GM12878 (cell line): ENCODE results near the gene PRKCE. TPM values are rescaled to one million over a fixed set of nuclear protein-coding genes. Genes with fewer than 3 reads are reported as not detected.

Experiments used
- ATAC-seq: fragments of 200-7000 bp; cut with Tn5 transposase; 3 replicates; pipeline ENCODE4 v1.9.1; 2020; ENCODE audit warnings: mild to moderate bottlenecking, moderate library complexity
- BruUV-seq: library from RNA; stranded (reverse); fragments of 400-500 nt; replicated peaks from 2 replicates; lab custom pipeline; 2021; lab: Mats Ljungman, UMichigan
- CTCF ChIA-PET: fragments of 300-600 bp; sonication (Branson Sonifier 250); formaldehyde crosslinking; extraction: SDS; loops from one replicate; lab custom pipeline; 2021; ENCODE audit warnings: inconsistent platforms; lab: Yijun Ruan, JAX
- POLR2A ChIA-PET: fragments of 350-600 bp; formaldehyde crosslinking; extraction: SDS; loops from one replicate; lab custom pipeline; 2021; ENCODE audit warnings: inconsistent platforms; lab: Charles Lee
- RAD21 ChIA-PET: fragments of 300-600 bp; sonication (Branson Sonifier 250); formaldehyde crosslinking; loops from one replicate; lab custom pipeline; 2023; ENCODE audit warnings: antibody characterized with exemption; ENCODE audit not compliant: unreplicated experiment; lab: Charles Lee
- SMC1A ChIA-PET: fragments of 300-600 bp; sonication (Branson Sonifier 250); formaldehyde crosslinking; loops from one replicate; lab custom pipeline; 2023; ENCODE audit not compliant: unreplicated experiment, uncharacterized antibody; lab: Charles Lee
- DNase-seq: peaks from one replicate; pipeline ENCODE4 v3.0.0-alpha.2; 2011; ENCODE audit warnings: low read depth, low spot score
- FAIRE-seq: peaks from 3 replicates; lab custom pipeline; 2011; peaks lifted over from hg19 to GRCh38; lab: Jason Lieb, UNC
- H2AFZ ChIP-seq: 2 replicates; pipeline ENCODE4 v1.6.0; 2011; ENCODE audit warnings: low read depth, low read length, control low read depth; ENCODE audit not compliant: control insufficient read depth
- H3K27ac ChIP-seq: 2 replicates; pipeline ENCODE4 v1.5.1; 2011; ENCODE audit warnings: control low read depth; ENCODE audit not compliant: control insufficient read depth, insufficient read depth
- H3K27me3 ChIP-seq, 2 experiments: replicated peaks in 1 of 2; 2 replicates each; pipeline versions ENCODE4 v1.6.0 to v1.6.1; 2011; ENCODE audit warnings: low read length in 1 of 2; ENCODE audit not compliant: control insufficient read depth in 2 of 2, insufficient read depth in 2 of 2
- H3K36me3 ChIP-seq, 2 experiments: 2 replicates each; pipeline ENCODE4 v1.5.1; 2011; ENCODE audit warnings: low read length in 1 of 2; ENCODE audit not compliant: control insufficient read depth in 2 of 2, insufficient read depth in 2 of 2
- H3K4me1 ChIP-seq: 2 replicates; pipeline ENCODE4 v1.6.1; 2011; ENCODE audit warnings: mild to moderate bottlenecking, low read length, moderate library complexity, mixed read lengths; ENCODE audit not compliant: control insufficient read depth, insufficient read depth
- H3K4me2 ChIP-seq: 2 replicates; pipeline ENCODE4 v1.6.0; 2011; ENCODE audit warnings: control low read depth; ENCODE audit not compliant: control insufficient read depth, insufficient read depth
- H3K4me3 ChIP-seq: fragments of 200-600 bp; sonication (generic); 2 replicates; pipeline ENCODE4 v1.5.1; 2016
- H3K79me2 ChIP-seq: 2 replicates; pipeline ENCODE4 v1.6.0; 2011; ENCODE audit warnings: low read length; ENCODE audit not compliant: control insufficient read depth, insufficient read depth
- H3K9ac ChIP-seq: 2 replicates; pipeline ENCODE4 v1.8.0; 2011; ENCODE audit warnings: low read length, control low read depth, mixed read lengths; ENCODE audit not compliant: control insufficient read depth, insufficient read depth
- H3K9me3 ChIP-seq: replicated peaks from 3 replicates; pipeline ENCODE4 v1.5.1; 2011; ENCODE audit warnings: mild to moderate bottlenecking, low read length; ENCODE audit not compliant: control insufficient read depth, insufficient read depth
- H4K20me1 ChIP-seq: 2 replicates; pipeline ENCODE4 v1.6.0; 2011; ENCODE audit not compliant: control insufficient read depth, insufficient read depth
- BCL3 ChIP-seq: IDR thresholded peaks from 2 replicates; pipeline ENCODE4 v1.6.1; 2011; ENCODE audit warnings: borderline replicate concordance, low read depth, mild to moderate bottlenecking, moderate library complexity, low read length; ENCODE audit not compliant: insufficient read depth, poor library complexity, severe bottlenecking
- BCLAF1 ChIP-seq: fragments of 450-650 bp; IDR thresholded peaks from 2 replicates; pipeline ENCODE4 v1.6.1; 2017; ENCODE audit warnings: antibody characterized with exemption, mild to moderate bottlenecking, moderate library complexity
- MEF2B ChIP-seq: fragments of 450-650 bp; IDR thresholded peaks from 2 replicates; pipeline ENCODE4 v1.6.1; 2018; ENCODE audit warnings: mild to moderate bottlenecking, moderate library complexity; ENCODE audit not compliant: partially characterized antibody, poor library complexity, severe bottlenecking
- NBN ChIP-seq: fragments of 450-650 bp; IDR thresholded peaks from 2 replicates; pipeline ENCODE4 v1.6.1; 2016
- NFYA ChIP-seq: IDR thresholded peaks from 2 replicates; pipeline ENCODE4 v1.6.1; 2011; ENCODE audit warnings: low read depth, mild to moderate bottlenecking, low read length, improper control_type of control experiment, borderline replicate concordance
- RUNX3 ChIP-seq: IDR thresholded peaks from 2 replicates; pipeline ENCODE4 v1.6.1; 2012; ENCODE audit warnings: low read length, inconsistent platforms
- SMARCA5 ChIP-seq: fragments of 450-650 bp; IDR thresholded peaks from 2 replicates; pipeline ENCODE4 v1.6.1; 2017; ENCODE audit warnings: mild to moderate bottlenecking
- SUZ12 ChIP-seq: fragments of 200-600 bp; sonication (generic); IDR thresholded peaks from one replicate; pipeline ENCODE4 v1.6.1; 2018; ENCODE audit warnings: antibody characterized with exemption, mild to moderate bottlenecking; ENCODE audit not compliant: unreplicated experiment
- USF1 ChIP-seq: IDR thresholded peaks from 2 replicates; pipeline ENCODE4 v1.6.1; 2011; ENCODE audit warnings: borderline replicate concordance, low read depth, mild to moderate bottlenecking, moderate library complexity, mixed read lengths, low read length; ENCODE audit not compliant: insufficient read depth; ENCODE audit errors: extremely low read length
- YY1 ChIP-seq: IDR thresholded peaks from 2 replicates; pipeline ENCODE4 v1.6.1; 2011; ENCODE audit warnings: low read depth, mild to moderate bottlenecking, low read length
- ZNF384 ChIP-seq: IDR thresholded peaks from 2 replicates; pipeline ENCODE4 v1.6.1; 2012; ENCODE audit warnings: low read depth, mild to moderate bottlenecking, low read length, improper control_type of control experiment, borderline replicate concordance
- WGBS: methylation state at CpG from one replicate; pipeline ENCODE4 v1.1.6; 2016; ENCODE audit warnings: low lambda C conversion rate; ENCODE audit not compliant: insufficient replicate concordance, insufficient coverage; ENCODE audit errors: missing lambda C conversion rate; 5-methylcytosine and 5-hydroxymethylcytosine counted together
- in situ Hi-C: fragments of 300-500 bp; cut with MboI; formaldehyde crosslinking; loops from 9 replicates; pipeline ENCODE4 v1.14.3; 2018; ENCODE audit warnings: mixed read lengths
- intact Hi-C: fragments of 100-400 bp; cut with micrococcal nuclease; formaldehyde crosslinking; loops from one replicate; pipeline ENCODE4 v1.14.2; 2022; ENCODE audit not compliant: unreplicated experiment
- polyA plus RNA-seq, 11 experiments: library from polyadenylated mRNA; depleted of rRNA in 4 of 11; unstranded in 6 of 11; stranded (reverse) in 5 of 11; fragments of >200 nt; fragmentation: Nextera tagmentation in 4 of 11; fragmentation: Illumina TruSeq in 1 of 11; extraction: Ambion mirVana in 4 of 11; extraction: Trizol in 1 of 11; gene quantifications; 1 replicate in 1 of 11; 2 replicates in 10 of 11; pipeline versions ENCODE4 v1.2.1 to v1.2.3, GENCODE V29; 2011 to 2016; ENCODE audit warnings: inconsistent platforms in 2 of 11, missing spikeins in 2 of 11, low read depth in 1 of 11
- total RNA-seq, 4 experiments: library from RNA; depleted of rRNA in 3 of 4; stranded (reverse); fragments of >200 nt in 3 of 4; fragmentation: Illumina TruSeq in 1 of 4; extraction: Trizol in 1 of 4; gene quantifications; 2 replicates each; pipeline versions ENCODE4 v1.2.1 to v1.2.3, GENCODE V29; 2013 to 2021

PRKCE gene
- total and polyA plus RNA-seq, 10 of the 15 experiments (the other 5 are each of a cell fraction or from before 2014, with no cell fraction given), result 2.6 to 28.2 (median 11.3) TPM

GRCh38 chr2:45747363-45747762 is 95.9 kb downstream of the PRKCE start:
- ChIA-PET SMC1A (interaction anchor here (1.7 kb wide), 1 partner anchor 16 kb away, joined by 4 read pairs; no protein-coding TSS in a partner anchor), RAD21 (no interaction called here), CTCF (no interaction called here), POLR2A (no interaction called here)
- Histone ChIP-seq H3K4me2 (no peak overlapping the region), H3K9ac (no peak overlapping the region), H3K9me3 (peaks cover 2% of the 10 kb centered on the region; the same call in 2 of the 3 replicates), H3K27ac (no peak overlapping the region), H3K4me3 (no peak overlapping the region), H3K36me3 (no peaks in the 10 kb centered on the region; a peak in 1 of 4 replicates), H3K4me1 (peaks cover 11% of the 10 kb centered on the region), H3K79me2 (0 out of 2 replicates have a peak, but pooled peaks cover 2% of the 10 kb centered on the region), H4K20me1 (no peaks in the 10 kb centered on the region), H2AFZ (no peak overlapping the region), H3K27me3 (no peaks in the 10 kb centered on the region)
- BruUV-seq, result no TSS peak
- TF ChIP-seq SMARCA5 (0 out of 2 replicates have a peak, but pooled peaks have one; percentile 35), RUNX3 (peak; percentile 31; the same call in 1 of the 2 replicates), ZNF384 (no peak), MEF2B (no peak), BCL3 (no peak), YY1 (no peak)
- DNase-seq, result no peak
- intact Hi-C loops, result no loop called here
- in situ Hi-C loops, result no loop called here
- FAIRE-seq, result no peak
- ATAC-seq, result no peak

GRCh38 chr2:45748239-45748638 is 96.8 kb downstream of the PRKCE start:
- no peaks in the 10 kb centered on the region for H3K27me3 ChIP-seq
- ChIA-PET SMC1A (interaction anchor here (0.9 to 1.4 kb wide), 2 partner anchors 10 to 23 kb away, joined by 3 to 4 read pairs; no protein-coding TSS in a partner anchor), RAD21 (no interaction called here), CTCF (interaction anchor here (1.5 kb wide), 1 partner anchor 31 kb away, joined by 7 read pairs; no protein-coding TSS in a partner anchor), POLR2A (no interaction called here)
- H4K20me1 ChIP-seq, result no peaks in the 10 kb centered on the region
- DNase-seq (no peak), ATAC-seq (no peak), FAIRE-seq (no peak)
- no TSS peak for BruUV-seq
- in situ Hi-C loops, result no loop called here
- H3K79me2 ChIP-seq, result peaks cover 2% of the 10 kb centered on the region; the same call in 1 of the 2 replicates
- no peaks in the 10 kb centered on the region; a peak in 1 of 4 replicates for H3K36me3 ChIP-seq
- H2AFZ ChIP-seq, result no peak overlapping the region
- H3K4me1 ChIP-seq, result peaks cover 7% of the 10 kb centered on the region; the same call in 1 of the 2 replicates
- intact Hi-C loops, result no loop called here
- WGBS, result 51% methylated on average over 8 of the region's 8 CpGs
- H3K4me3 ChIP-seq, result no peak overlapping the region
- peaks cover 2% of the 10 kb centered on the region; the same call in 2 of the 3 replicates for H3K9me3 ChIP-seq
- H3K27ac ChIP-seq, result no peak overlapping the region
- no peak overlapping the region for H3K9ac ChIP-seq
- no peak overlapping the region for H3K4me2 ChIP-seq
- TF ChIP-seq ZNF384 (no peak), BCLAF1 (no peak), NBN (no peak), USF1 (no peak), NFYA (no peak), SUZ12 (no peak)
